CD4-positive, alpha-beta T cell treated with Interleukin-17A for 4 hours (primary cell): ENCODE measurements around the gene IGF2.

Source experiments
- DNase-seq: peaks from one replicate; pipeline ENCODE4 v3.0.0-alpha.2; 2020; ENCODE audit warnings: mixed read lengths

Gene IGF2

DNA sequence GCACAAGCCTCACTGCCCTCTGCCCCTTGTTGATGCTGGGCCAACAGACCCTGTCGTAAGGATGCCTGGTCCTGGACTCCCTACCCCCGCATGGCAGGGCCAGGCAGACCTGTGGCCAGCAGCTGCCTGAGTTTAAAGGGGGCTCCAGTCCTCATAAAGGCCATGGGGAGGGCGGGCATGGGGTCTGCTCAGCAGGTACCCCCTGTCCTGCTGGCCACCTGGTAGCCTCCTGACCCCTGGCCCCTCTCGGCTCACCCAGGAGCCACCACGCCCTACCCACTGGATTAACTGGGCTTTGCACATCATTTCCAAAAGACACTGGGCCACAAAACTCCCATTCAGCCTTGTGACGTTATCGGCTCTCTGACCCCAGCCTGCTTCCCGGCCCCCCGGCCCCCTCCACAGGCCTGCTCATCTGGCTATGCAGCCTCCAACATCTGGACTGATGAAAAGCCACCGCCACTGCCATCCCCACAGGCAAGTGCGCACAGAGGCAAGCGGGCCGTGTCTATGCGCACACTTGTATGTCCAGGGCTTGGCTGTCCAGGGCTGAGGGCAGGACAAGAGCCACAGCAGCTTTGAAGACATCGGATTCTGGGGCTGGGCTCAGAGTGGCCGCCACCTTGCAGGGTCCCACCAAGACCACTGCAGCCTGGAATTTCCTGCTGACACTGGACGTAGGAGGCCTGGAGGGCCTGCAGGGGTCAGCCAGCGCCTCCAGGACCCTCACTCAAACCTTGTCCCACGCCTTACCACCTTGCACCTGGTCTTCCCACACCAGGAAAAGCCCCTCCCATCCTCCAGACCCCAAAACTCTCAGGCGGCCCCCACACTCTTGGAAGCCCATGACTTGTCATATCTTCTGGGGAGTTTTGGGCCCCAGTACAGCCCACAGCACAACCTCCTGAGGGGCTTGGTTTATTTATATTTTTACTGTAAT is 48.7 kb downstream of the IGF2 start:
- DNase-seq: no peak

DNA sequence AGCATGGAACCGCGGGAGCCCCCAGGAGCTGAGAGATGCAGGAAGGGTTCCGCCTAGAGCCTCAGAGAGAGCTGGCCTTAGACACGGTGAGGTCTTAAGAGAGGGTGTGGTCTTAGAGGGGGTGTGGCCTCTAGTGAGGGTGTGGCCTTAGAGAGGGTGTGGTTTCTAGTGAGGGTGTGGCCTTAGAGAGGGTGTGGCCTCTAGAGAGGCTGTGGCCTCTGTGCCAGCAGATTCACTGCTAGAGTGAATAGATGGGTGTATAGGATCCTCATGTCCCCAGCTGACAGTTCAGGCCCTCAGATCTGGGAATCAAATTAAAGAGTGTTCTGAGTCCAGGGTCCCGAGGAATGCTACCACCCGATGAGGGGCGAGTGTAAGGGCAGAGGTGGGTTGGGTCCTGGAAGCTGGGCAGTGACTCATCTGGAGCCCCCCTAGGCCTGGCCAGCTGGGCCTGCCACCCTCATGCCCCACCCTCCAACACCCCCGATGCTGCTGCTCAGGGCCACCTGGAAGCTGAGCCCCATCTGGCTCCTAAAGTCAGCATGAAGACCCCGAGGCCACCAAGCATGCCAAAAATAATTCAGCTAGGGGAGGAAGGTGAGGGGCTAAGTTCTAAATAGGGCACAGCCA is 49.5 kb downstream of the IGF2 start:
- DNase-seq: no peak

DNA sequence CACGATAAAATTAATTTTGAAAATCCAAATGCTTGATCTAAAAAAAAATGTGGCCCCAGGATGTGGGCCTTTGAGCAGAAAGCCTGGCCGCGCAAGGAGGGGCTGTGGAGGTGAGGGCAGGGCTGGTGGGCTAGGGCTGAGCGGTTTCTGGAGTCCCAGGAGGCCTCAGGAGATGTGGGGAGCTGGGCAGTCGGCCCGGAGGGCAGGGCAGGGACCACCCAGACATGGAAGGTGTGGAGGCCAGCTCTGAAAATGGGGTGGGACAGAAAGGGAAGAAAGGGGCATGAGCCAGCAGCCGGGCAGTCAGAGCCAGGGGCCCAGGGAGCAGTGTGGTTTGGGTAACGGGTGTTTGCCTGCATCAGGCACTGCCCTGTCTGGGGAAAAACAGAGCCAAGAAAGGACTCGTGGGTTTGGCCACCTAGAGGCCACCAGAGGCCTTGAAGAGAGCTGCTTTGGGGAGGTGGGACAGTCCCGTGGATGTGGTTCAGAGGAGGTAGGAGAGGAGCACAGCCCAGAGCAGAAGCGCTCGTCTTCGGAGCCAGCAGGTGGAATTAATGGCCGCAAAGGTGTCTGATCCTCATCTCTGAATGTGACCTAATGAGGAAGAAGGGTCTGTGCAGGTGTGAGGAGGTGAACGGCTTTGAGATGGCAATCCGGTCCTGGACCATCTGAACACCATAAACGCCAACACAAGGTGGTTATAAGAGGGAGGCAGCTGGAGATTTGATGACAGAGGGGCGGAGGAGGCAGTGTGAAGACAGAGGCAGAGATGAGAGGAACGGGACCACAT is 50.2 kb downstream of the IGF2 start:
- DNase-seq: no peak

DNA sequence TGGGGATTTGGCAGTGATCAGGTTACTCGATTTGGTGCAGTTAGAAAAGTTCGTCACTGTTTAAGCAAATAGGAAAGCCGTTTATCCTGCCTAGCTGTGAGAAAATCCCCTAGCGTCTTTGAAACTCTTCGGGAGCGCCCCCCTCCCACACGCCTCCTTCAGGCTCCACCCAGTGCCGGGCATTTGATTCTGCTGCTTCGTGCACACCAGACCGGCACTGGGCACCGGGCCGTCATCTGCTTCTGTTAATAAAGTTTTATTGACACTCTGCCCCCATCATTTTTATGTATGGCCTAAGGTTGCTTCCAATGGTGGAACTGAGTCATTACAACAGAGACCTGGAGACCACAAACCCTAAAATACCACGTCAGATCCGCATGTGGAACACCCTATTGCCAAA is 50.9 kb downstream of the IGF2 start:
- DNase-seq: no peak

DNA sequence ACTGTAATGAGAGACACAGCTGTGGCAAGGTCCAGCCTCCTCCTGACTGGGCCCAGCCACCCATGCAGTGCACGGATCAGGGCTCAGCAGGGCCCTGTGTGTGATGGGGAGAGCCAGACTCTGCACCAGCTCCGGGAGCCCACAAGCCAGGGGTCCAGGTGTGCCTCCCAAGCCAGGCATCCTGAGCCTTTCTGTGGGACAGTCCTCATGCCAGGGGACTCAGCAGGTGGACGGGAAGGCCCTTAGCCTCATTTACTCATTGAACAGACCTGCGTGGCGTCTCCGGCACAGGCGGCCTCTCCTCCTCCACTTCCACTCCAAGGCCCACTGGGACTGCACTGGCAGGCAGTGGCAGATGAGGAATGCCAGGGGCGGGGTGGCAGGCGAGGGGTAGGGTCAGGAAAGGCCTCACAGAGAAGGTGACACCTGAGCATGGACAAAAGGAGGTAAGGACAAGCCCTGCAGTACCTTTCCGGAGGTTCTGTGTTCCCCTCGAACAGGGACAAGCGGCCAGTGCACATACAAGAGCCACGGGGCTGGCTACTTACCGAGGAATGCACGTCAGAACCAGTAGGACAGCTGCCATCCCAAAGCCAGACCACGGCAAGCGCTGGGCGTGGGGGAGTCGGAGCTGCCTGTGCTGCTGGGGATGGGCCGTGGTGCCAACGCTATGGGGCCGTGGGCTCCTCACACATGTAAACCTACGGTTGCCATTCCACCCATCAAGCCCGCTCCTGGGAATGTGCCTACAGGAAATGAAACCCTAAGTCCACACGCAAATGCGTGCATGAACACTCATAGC is 52.7 kb downstream of the IGF2 start:
- no peak for DNase-seq

DNA sequence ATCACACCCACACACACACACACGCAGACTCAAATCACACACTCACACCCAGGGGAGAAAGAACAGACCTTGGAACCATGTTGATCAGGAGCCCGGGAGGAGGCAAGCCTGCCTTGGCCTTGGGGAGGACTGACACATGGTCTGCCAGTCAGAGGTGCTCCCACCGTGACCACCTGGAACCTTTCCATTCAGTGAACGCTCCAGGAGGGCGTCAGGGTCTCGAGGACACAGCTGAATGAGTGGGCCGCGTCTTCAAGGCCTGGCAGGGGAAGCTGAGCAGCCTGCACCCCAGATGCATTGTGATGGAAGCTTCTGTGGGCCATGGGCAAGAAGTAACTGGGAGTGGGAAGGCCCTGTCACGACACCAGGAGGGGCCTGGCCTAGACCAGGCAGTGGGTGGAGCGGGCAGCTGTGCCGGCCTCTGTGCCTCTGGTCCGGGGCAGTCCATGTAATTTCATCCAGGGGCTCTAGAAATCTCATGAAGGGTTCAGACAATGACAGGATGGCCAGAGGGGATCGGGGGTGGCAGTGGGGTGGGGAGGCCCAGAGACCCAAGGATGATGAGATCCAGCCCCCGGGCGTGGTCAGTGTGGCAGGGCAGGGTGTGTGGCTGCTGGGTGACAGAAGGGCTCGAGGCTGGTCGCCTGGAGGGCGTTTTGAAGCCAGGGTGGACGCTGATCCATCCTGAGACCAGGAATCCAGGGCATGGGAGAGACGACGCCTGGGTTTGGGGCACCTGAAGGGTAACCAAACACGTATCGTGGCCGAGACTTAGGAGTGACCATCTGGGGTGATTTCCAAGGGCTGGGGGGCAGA is 53.7 kb downstream of the IGF2 start:
- DNase-seq: no peak

DNA sequence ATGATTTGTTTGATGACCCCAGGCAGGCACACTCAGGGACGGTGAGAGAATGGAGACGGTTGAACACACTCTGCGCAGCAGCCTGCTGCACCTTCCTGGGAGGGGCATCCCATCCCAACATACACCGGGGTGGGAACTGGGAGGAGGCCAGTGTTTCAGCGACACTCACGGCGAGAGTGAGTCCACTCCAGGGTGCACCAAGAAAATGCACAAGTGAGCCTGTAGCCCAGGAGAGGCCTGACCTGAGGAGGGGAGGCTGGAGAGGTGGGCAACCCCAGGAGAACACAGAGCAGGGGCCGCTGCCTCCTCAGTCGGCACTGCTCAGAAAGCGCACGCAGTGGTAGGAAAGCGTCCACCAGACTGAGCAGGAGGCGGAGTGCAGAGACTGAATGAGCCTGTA is 54.5 kb downstream of the IGF2 start:
- no peak for DNase-seq
